ENCODE data around the gene IL1RAPL2.

The IL1RAPL2 gene

GRCh38 chrX:104679175-104679574 lies 113.2 kb downstream of the IL1RAPL2 start:
- H3K4me2 ChIP-seq (ENCODE audit: low read length) = no peak overlapping the region
- H3K36me3 ChIP-seq (replicated peaks; ENCODE audit: low read depth, low read length) = no peaks in the 10 kb centered on the region
- H3K27me3 ChIP-seq (ENCODE audit: low read depth, low read length) = no peaks in the 10 kb centered on the region
- H3K4me1 ChIP-seq (ENCODE audit: low read length) = no peaks in the 10 kb centered on the region
- TF ChIP-seq EZH2phosphoT487 (IDR thresholded peaks at IDR 0.05; ENCODE audit: low read depth) = no peak
- TF ChIP-seq, protein P1, sequence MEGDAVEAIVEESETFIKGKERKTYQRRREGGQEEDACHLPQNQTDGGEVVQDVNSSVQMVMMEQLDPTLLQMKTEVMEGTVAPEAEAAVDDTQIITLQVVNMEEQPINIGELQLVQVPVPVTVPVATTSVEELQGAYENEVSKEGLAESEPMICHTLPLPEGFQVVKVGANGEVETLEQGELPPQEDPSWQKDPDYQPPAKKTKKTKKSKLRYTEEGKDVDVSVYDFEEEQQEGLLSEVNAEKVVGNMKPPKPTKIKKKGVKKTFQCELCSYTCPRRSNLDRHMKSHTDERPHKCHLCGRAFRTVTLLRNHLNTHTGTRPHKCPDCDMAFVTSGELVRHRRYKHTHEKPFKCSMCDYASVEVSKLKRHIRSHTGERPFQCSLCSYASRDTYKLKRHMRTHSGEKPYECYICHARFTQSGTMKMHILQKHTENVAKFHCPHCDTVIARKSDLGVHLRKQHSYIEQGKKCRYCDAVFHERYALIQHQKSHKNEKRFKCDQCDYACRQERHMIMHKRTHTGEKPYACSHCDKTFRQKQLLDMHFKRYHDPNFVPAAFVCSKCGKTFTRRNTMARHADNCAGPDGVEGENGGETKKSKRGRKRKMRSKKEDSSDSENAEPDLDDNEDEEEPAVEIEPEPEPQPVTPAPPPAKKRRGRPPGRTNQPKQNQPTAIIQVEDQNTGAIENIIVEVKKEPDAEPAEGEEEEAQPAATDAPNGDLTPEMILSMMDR (IDR thresholded peaks at IDR 0.05; ENCODE audit: low read depth, low read length) = no peak
- no peaks in the 10 kb centered on the region for H3K79me2 ChIP-seq (ENCODE audit: low read length)
- no peaks in the 10 kb centered on the region for H3K9me3 ChIP-seq (ENCODE audit: insufficient read depth, low read length)
- no peaks in the 10 kb centered on the region for H4K20me1 ChIP-seq (ENCODE audit: insufficient read depth, low read length)
- H2AFZ ChIP-seq (ENCODE audit: low read depth, low read length) = no peak overlapping the region
- H3K9ac ChIP-seq (ENCODE audit: low read length) = no peak overlapping the region
- H3K27ac ChIP-seq (ENCODE audit: low read length) = no peak overlapping the region
- H3K4me3 ChIP-seq (ENCODE audit: low read length) = no peak overlapping the region

DNA sequence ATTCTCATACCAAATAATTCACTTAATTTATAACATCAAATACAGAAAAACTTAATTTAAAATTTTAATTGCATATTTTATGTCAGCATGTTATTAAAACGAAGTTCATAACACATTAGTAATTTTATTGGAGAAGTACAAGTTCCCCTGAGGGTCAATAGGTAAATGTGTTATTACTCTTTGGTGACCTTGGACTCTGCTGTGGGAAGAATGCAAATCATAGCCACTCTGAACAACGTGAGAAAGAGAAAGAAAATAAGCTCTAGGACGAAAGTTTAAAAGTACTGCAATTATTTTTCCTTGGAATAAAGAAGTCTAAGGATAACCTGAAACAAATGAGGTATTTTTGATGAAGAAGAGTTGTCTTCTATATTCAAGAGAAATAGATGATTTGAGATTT lies 115.2 kb downstream of the IL1RAPL2 start:
- TF ChIP-seq EZH2phosphoT487 (IDR thresholded peaks at IDR 0.05; ENCODE audit: low read depth) = no peak
- TF ChIP-seq, protein P1 (IDR thresholded peaks at IDR 0.05; ENCODE audit: low read depth, low read length) = no peak
- Histone ChIP-seq H3K4me2 (ENCODE audit: low read length) (no peak overlapping the region), H3K79me2 (ENCODE audit: low read length) (no peaks in the 10 kb centered on the region), H3K4me3 (ENCODE audit: low read length) (no peak overlapping the region), H3K27me3 (ENCODE audit: low read depth, low read length) (no peaks in the 10 kb centered on the region), H2AFZ (ENCODE audit: low read depth, low read length) (no peak overlapping the region), H4K20me1 (ENCODE audit: insufficient read depth, low read length) (no peaks in the 10 kb centered on the region), H3K9ac (ENCODE audit: low read length) (no peak overlapping the region), H3K27ac (ENCODE audit: low read length) (no peak overlapping the region), H3K4me1 (ENCODE audit: low read length) (no peaks in the 10 kb centered on the region), H3K36me3 (replicated peaks; ENCODE audit: low read depth, low read length) (no peaks in the 10 kb centered on the region), H3K9me3 (ENCODE audit: insufficient read depth, low read length) (no peaks in the 10 kb centered on the region)

DNA sequence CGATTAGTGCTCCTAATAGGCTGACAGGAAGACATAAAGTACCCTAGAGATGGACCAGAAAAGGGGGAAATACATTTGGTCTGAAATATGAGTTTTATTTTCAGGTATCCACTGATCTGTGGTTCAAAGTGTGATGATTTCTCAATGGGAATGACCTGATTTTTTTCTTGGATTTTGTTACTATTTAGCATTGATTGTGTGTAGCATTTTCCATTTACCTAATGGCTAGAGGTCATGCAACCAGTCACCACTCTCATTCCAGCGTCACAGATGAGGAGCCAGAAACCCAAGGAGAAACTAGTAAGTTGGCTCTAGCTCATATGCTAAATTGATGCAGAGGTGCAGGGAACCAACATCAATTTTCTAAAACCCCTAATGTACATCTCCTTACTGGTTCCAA lies 118.1 kb downstream of the IL1RAPL2 start:
- H3K4me1 ChIP-seq (ENCODE audit: low read length) = no peaks in the 10 kb centered on the region
- H4K20me1 ChIP-seq (ENCODE audit: insufficient read depth, low read length) = no peaks in the 10 kb centered on the region
- no peak overlapping the region for H3K4me2 ChIP-seq (ENCODE audit: low read length)
- no peaks in the 10 kb centered on the region for H3K36me3 ChIP-seq (replicated peaks; ENCODE audit: low read depth, low read length)
- H3K27ac ChIP-seq (ENCODE audit: low read length) = no peak overlapping the region
- no peak overlapping the region for H3K4me3 ChIP-seq (ENCODE audit: low read length)
- no peak overlapping the region for H2AFZ ChIP-seq (ENCODE audit: low read depth, low read length)
- H3K27me3 ChIP-seq (ENCODE audit: low read depth, low read length) = no peaks in the 10 kb centered on the region
- no peaks in the 10 kb centered on the region for H3K79me2 ChIP-seq (ENCODE audit: low read length)
- TF ChIP-seq EZH2phosphoT487 (IDR thresholded peaks at IDR 0.05; ENCODE audit: low read depth) = no peak
- TF ChIP-seq, protein P1 (IDR thresholded peaks at IDR 0.05; ENCODE audit: low read depth, low read length) = no peak
- no peaks in the 10 kb centered on the region for H3K9me3 ChIP-seq (ENCODE audit: insufficient read depth, low read length)
- H3K9ac ChIP-seq (ENCODE audit: low read length) = no peak overlapping the region

- H3K4me2 ChIP-seq (ENCODE audit: low read length) = no peak overlapping the region
- H3K9ac ChIP-seq (ENCODE audit: low read length) = no peak overlapping the region
- H3K27me3 ChIP-seq (ENCODE audit: low read depth, low read length) = no peaks in the 10 kb centered on the region
- H4K20me1 ChIP-seq (ENCODE audit: insufficient read depth, low read length) = no peaks in the 10 kb centered on the region
- H3K4me1 ChIP-seq (ENCODE audit: low read length) = no peaks in the 10 kb centered on the region
- H3K9me3 ChIP-seq (ENCODE audit: insufficient read depth, low read length) = no peaks in the 10 kb centered on the region
- H3K27ac ChIP-seq (ENCODE audit: low read length) = no peak overlapping the region
- H2AFZ ChIP-seq (ENCODE audit: low read depth, low read length) = no peak overlapping the region
- TF ChIP-seq, protein P1 (IDR thresholded peaks at IDR 0.05; ENCODE audit: low read depth, low read length) = no peak
- no peak for TF ChIP-seq EZH2phosphoT487 (IDR thresholded peaks at IDR 0.05; ENCODE audit: low read depth)
- H3K79me2 ChIP-seq (ENCODE audit: low read length) = no peaks in the 10 kb centered on the region
- no peak overlapping the region for H3K4me3 ChIP-seq (ENCODE audit: low read length)
- no peaks in the 10 kb centered on the region for H3K36me3 ChIP-seq (replicated peaks; ENCODE audit: low read depth, low read length)
Observed at GRCh38 chrX:104695593-104695992, 129.6 kb downstream of the IL1RAPL2 start.

Data from OCI-LY3 (cell line).